ENCODE results near the gene NR2F1. TPM values are rescaled to one million over a fixed set of nuclear protein-coding genes. Genes with fewer than 3 reads are reported as not detected.
A peak's percentile ranks its signal among the peaks of the same experiment; 100 is the strongest.

The NR2F1 gene
- total and polyA plus RNA-seq, 2 experiments from 2014 or later: not detected

DNA sequence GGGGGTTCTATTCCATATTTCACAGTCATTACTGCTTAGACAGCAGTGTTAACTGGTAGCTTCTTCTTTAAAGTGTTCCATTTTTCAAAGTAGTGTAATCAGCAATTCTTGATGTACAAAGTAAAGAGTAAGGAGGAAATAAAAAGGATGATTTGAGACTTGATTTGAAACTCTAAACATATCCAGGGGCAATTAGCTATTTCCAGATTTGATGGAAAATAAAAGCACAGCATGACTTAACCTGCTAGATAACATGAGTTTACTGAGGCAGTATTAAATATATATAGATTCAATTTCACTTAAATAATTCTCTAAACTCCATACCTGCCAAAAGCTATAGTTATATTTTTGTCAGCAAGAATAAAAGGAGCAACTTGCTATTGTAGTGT, 29.8 kb downstream of the NR2F1 start:
- Mint-ChIP-seq H3K9me3 (no peaks in the 10 kb centered on the region), H3K27me3 (ENCODE audit: insufficient read depth, low read depth, poor library complexity) (peaks cover 46% of the 10 kb centered on the region), H3K4me1 (peaks cover 39% of the 10 kb centered on the region), H3K4me3 (no peak overlapping the region), H3K36me3 (ENCODE audit: low read depth) (no peaks in the 10 kb centered on the region), H3K27ac (no peak overlapping the region)
- Histone ChIP-seq H2AFZ (no peak overlapping the region), H3K27me3 (ENCODE audit: insufficient read depth) (peaks cover 99% of the 10 kb centered on the region), H4K20me1 (replicated peaks; ENCODE audit: insufficient read depth) (peaks cover 40% of the 10 kb centered on the region), H3K4me3 (peak overlapping the region; percentile 33; the same call in 1 of the 2 replicates), H3K9me2 (ENCODE audit: insufficient read depth) (no peaks in the 10 kb centered on the region), H3K36me3 (ENCODE audit: insufficient read depth) (no peaks in the 10 kb centered on the region), H3K79me2 (replicated peaks; ENCODE audit: insufficient read depth) (no peaks in the 10 kb centered on the region), H3K4me1 (ENCODE audit: insufficient read depth) (peaks cover 59% of the 10 kb centered on the region), H3K27ac (ENCODE audit: low read depth) (no peak overlapping the region), H3K4me2 (peak overlapping the region; percentile 70), H3F3A (replicated peaks; ENCODE audit: low read depth) (peaks cover 18% of the 10 kb centered on the region)
- DNase-seq (ENCODE audit: low spot score) (no peak), ATAC-seq (no peak)
- TF ChIP-seq, protein P1, sequence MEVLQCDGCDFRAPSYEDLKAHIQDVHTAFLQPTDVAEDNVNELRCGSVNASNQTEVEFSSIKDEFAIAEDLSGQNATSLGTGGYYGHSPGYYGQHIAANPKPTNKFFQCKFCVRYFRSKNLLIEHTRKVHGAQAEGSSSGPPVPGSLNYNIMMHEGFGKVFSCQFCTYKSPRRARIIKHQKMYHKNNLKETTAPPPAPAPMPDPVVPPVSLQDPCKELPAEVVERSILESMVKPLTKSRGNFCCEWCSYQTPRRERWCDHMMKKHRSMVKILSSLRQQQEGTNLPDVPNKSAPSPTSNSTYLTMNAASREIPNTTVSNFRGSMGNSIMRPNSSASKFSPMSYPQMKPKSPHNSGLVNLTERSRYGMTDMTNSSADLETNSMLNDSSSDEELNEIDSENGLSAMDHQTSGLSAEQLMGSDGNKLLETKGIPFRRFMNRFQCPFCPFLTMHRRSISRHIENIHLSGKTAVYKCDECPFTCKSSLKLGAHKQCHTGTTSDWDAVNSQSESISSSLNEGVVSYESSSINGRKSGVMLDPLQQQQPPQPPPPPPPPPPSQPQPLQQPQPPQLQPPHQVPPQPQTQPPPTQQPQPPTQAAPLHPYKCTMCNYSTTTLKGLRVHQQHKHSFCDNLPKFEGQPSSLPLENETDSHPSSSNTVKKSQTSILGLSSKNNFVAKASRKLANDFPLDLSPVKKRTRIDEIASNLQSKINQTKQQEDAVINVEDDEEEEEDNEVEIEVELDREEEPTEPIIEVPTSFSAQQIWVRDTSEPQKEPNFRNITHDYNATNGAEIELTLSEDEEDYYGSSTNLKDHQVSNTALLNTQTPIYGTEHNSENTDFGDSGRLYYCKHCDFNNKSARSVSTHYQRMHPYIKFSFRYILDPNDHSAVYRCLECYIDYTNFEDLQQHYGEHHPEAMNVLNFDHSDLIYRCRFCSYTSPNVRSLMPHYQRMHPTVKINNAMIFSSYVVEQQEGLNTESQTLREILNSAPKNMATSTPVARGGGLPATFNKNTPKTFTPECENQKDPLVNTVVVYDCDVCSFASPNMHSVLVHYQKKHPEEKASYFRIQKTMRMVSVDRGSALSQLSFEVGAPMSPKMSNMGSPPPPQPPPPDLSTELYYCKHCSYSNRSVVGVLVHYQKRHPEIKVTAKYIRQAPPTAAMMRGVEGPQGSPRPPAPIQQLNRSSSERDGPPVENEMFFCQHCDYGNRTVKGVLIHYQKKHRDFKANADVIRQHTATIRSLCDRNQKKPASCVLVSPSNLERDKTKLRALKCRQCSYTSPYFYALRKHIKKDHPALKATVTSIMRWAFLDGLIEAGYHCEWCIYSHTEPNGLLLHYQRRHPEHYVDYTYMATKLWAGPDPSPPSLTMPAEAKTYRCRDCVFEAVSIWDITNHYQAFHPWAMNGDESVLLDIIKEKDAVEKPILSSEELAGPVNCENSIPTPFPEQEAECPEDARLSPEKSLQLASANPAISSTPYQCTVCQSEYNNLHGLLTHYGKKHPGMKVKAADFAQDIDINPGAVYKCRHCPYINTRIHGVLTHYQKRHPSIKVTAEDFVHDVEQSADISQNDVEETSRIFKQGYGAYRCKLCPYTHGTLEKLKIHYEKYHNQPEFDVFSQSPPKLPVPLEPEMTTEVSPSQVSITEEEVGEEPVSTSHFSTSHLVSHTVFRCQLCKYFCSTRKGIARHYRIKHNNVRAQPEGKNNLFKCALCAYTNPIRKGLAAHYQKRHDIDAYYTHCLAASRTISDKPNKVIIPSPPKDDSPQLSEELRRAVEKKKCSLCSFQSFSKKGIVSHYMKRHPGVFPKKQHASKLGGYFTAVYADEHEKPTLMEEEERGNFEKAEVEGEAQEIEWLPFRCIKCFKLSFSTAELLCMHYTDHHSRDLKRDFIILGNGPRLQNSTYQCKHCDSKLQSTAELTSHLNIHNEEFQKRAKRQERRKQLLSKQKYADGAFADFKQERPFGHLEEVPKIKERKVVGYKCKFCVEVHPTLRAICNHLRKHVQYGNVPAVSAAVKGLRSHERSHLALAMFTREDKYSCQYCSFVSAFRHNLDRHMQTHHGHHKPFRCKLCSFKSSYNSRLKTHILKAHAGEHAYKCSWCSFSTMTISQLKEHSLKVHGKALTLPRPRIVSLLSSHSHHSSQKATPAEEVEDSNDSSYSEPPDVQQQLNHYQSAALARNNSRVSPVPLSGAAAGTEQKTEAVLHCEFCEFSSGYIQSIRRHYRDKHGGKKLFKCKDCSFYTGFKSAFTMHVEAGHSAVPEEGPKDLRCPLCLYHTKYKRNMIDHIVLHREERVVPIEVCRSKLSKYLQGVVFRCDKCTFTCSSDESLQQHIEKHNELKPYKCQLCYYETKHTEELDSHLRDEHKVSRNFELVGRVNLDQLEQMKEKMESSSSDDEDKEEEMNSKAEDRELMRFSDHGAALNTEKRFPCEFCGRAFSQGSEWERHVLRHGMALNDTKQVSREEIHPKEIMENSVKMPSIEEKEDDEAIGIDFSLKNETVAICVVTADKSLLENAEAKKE (CRISPR knock-in tag; IDR thresholded peaks at IDR 0.05): no peak
- TF ChIP-seq, protein P2, sequence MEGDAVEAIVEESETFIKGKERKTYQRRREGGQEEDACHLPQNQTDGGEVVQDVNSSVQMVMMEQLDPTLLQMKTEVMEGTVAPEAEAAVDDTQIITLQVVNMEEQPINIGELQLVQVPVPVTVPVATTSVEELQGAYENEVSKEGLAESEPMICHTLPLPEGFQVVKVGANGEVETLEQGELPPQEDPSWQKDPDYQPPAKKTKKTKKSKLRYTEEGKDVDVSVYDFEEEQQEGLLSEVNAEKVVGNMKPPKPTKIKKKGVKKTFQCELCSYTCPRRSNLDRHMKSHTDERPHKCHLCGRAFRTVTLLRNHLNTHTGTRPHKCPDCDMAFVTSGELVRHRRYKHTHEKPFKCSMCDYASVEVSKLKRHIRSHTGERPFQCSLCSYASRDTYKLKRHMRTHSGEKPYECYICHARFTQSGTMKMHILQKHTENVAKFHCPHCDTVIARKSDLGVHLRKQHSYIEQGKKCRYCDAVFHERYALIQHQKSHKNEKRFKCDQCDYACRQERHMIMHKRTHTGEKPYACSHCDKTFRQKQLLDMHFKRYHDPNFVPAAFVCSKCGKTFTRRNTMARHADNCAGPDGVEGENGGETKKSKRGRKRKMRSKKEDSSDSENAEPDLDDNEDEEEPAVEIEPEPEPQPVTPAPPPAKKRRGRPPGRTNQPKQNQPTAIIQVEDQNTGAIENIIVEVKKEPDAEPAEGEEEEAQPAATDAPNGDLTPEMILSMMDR (conservative IDR thresholded peaks at IDR 0.05; ENCODE audit: low read depth in 2 of 2): no peak

DNA sequence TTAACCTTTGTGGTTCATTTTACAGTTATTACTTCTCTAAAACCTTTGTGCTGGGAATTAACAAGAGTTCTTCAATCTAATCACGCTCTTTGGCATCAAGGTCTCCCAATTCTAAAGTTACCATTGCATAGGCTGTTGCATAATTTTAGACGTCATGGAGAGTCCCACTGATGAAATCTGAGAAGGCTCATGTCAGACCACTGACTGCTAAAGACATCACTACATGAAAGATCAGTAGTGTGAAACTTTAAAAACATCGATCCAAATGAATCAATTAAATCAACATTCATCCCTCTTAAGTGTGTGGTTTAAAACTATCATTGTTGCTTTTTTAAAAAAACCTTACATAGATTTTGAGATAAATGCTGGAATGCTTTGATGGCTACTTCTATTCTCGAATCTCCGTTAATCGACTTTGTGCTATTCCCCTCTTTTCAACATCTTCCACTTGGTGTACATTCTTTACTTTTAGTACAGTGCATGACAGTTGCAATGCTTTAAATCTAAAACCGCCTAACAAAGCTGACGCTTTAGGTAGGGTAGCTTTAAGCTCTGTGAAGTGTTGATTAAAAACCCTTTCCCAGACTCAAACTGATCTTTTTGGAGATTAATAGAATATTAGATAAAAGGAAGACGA, 33.6 kb downstream of the NR2F1 start:
- peaks cover 93% of the 10 kb centered on the region for H3K27me3 ChIP-seq (ENCODE audit: insufficient read depth)
- ATAC-seq: no peak
- Mint-ChIP-seq H3K36me3 (ENCODE audit: low read depth) (no peaks in the 10 kb centered on the region; the same call in 2 of the 3 replicates), H3K27ac (no peak overlapping the region), H3K4me1 (peaks cover 18% of the 10 kb centered on the region), H3K9me3 (no peaks in the 10 kb centered on the region), H3K27me3 (ENCODE audit: insufficient read depth, low read depth, poor library complexity) (peaks cover 80% of the 10 kb centered on the region), H3K4me3 (no peak overlapping the region)
- peaks cover 47% of the 10 kb centered on the region for H3K4me1 ChIP-seq (ENCODE audit: insufficient read depth)
- H4K20me1 ChIP-seq (replicated peaks; ENCODE audit: insufficient read depth): peaks cover 53% of the 10 kb centered on the region
- no peaks in the 10 kb centered on the region for H3K79me2 ChIP-seq (replicated peaks; ENCODE audit: insufficient read depth)
- no peak overlapping the region for H2AFZ ChIP-seq
- no peak overlapping the region for H3K27ac ChIP-seq (ENCODE audit: low read depth)
- no peaks in the 10 kb centered on the region for H3K9me2 ChIP-seq (ENCODE audit: insufficient read depth)
- no peaks in the 10 kb centered on the region for H3K36me3 ChIP-seq (ENCODE audit: insufficient read depth)
- no peak overlapping the region for H3K4me2 ChIP-seq
- peaks cover 12% of the 10 kb centered on the region; the same call in 1 of the 2 replicates for H3F3A ChIP-seq (replicated peaks; ENCODE audit: low read depth)
- no peak overlapping the region for H3K4me3 ChIP-seq
- DNase-seq (ENCODE audit: low spot score): no peak
- TF ChIP-seq EZH2 (IDR thresholded peaks at IDR 0.05; ENCODE audit: low read depth, unreplicated experiment) (no peak), NANOG (IDR thresholded peaks at IDR 0.05; ENCODE audit: borderline replicate concordance) (no peak), ZNF331 (CRISPR knock-in tag; IDR thresholded peaks at IDR 0.05; ENCODE audit: low read depth) (no peak), EZH2phosphoT487 (IDR thresholded peaks at IDR 0.05; ENCODE audit: unreplicated experiment) (no peak)
- TF ChIP-seq, protein P3, sequence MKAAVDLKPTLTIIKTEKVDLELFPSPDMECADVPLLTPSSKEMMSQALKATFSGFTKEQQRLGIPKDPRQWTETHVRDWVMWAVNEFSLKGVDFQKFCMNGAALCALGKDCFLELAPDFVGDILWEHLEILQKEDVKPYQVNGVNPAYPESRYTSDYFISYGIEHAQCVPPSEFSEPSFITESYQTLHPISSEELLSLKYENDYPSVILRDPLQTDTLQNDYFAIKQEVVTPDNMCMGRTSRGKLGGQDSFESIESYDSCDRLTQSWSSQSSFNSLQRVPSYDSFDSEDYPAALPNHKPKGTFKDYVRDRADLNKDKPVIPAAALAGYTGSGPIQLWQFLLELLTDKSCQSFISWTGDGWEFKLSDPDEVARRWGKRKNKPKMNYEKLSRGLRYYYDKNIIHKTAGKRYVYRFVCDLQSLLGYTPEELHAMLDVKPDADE (IDR thresholded peaks at IDR 0.05): no peak
